ENCODE data around the gene TSPAN9.

Gene TSPAN9

DNA sequence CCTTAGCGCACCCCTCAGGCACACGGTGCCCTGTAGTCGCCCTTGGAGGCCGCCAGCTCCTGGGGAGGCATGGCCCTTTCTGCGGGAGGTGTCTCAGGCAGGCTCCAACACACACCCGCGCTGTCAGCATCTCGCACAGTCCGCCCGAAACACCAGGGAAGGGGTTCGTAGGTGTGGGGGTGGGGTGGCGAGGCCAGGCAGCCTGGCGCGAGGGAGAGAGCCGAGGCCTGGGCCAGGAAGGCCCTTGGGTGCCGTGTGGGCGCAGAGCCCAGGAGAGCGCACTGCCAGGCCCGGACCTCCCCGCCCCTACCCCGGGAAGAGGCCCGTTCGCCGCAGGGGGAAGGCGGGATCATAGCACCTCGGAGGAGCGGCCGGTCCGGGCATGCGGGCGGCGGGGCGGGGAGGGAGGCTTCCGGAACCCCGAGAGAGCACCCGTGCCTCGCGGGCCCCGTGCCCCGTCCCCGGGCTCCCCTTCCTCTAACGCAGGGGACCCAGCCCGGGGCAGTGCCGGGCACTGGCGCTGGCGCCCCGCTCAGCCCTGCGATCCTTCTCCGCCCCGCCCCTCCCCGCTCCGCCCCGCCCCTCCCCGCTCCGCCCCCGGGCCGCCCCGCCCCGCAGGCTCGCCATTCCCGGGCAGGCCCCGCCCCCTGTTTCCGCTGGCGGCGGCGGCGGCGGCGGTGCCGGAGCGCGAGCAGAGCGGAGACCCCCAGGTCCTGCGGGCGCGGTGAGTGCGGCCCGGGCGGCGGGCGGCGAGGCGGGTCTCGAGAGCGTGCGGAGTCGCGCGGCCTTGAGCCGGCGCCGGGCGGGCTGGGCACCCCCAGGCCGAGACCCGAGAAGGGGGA, at the start of gene TSPAN9:
TSS of gene TSPAN9 (plus strand) at position 650 of the 842 bp plus-strand sequence. CDS start 123,815 bp downstream, outside the sequence.
- Histone ChIP-seq H3K27me3 (ENCODE audit: insufficient read depth, poor library complexity, severe bottlenecking) (no peaks in the 10 kb centered on the region), H3K27ac (ENCODE audit: poor library complexity, severe bottlenecking) (peak within 1 kb of the TSS; percentile 56), H3K9me3 (ENCODE audit: severe bottlenecking) (no peaks in the 10 kb centered on the region), H3K4me3 (ENCODE audit: severe bottlenecking) (peak within 1 kb of the TSS; percentile 87), H3K36me3 (ENCODE audit: low read depth) (no peaks in the 10 kb centered on the region), H3K4me1 (ENCODE audit: insufficient read depth, poor library complexity, severe bottlenecking) (no peaks in the 10 kb centered on the region)
- ATAC-seq (ENCODE audit: low read depth) (peak; percentile 87), DNase-seq (ENCODE audit: low spot score) (peak; percentile 90)
- TF ChIP-seq, protein P1, sequence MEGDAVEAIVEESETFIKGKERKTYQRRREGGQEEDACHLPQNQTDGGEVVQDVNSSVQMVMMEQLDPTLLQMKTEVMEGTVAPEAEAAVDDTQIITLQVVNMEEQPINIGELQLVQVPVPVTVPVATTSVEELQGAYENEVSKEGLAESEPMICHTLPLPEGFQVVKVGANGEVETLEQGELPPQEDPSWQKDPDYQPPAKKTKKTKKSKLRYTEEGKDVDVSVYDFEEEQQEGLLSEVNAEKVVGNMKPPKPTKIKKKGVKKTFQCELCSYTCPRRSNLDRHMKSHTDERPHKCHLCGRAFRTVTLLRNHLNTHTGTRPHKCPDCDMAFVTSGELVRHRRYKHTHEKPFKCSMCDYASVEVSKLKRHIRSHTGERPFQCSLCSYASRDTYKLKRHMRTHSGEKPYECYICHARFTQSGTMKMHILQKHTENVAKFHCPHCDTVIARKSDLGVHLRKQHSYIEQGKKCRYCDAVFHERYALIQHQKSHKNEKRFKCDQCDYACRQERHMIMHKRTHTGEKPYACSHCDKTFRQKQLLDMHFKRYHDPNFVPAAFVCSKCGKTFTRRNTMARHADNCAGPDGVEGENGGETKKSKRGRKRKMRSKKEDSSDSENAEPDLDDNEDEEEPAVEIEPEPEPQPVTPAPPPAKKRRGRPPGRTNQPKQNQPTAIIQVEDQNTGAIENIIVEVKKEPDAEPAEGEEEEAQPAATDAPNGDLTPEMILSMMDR (IDR thresholded peaks at IDR 0.05; ENCODE audit: poor library complexity, severe bottlenecking), result no peak

- no peak overlapping the region for H3K27ac ChIP-seq (ENCODE audit: poor library complexity, severe bottlenecking)
- peaks cover 47% of the 10 kb centered on the region for H3K36me3 ChIP-seq (ENCODE audit: low read depth)
- no peaks in the 10 kb centered on the region for H3K4me1 ChIP-seq (ENCODE audit: insufficient read depth, poor library complexity, severe bottlenecking)
- no peak for DNase-seq (ENCODE audit: low spot score)
- no peak overlapping the region for H3K4me3 ChIP-seq (ENCODE audit: severe bottlenecking)
- TF ChIP-seq, protein P1 (IDR thresholded peaks at IDR 0.05; ENCODE audit: poor library complexity, severe bottlenecking), result no peak
- H3K27me3 ChIP-seq (ENCODE audit: insufficient read depth, poor library complexity, severe bottlenecking), result no peaks in the 10 kb centered on the region
- H3K9me3 ChIP-seq (ENCODE audit: severe bottlenecking), result no peaks in the 10 kb centered on the region
- no peak for ATAC-seq (ENCODE audit: low read depth)
Measured at GRCh38 chr12:3028108-3028507, 49.1 kb upstream of the TSPAN9 start.

- Histone ChIP-seq H3K27ac (ENCODE audit: poor library complexity, severe bottlenecking) (no peak overlapping the region), H3K36me3 (ENCODE audit: low read depth) (peaks cover 30% of the 10 kb centered on the region), H3K4me1 (ENCODE audit: insufficient read depth, poor library complexity, severe bottlenecking) (no peaks in the 10 kb centered on the region), H3K9me3 (ENCODE audit: severe bottlenecking) (no peaks in the 10 kb centered on the region), H3K4me3 (ENCODE audit: severe bottlenecking) (no peak overlapping the region), H3K27me3 (ENCODE audit: insufficient read depth, poor library complexity, severe bottlenecking) (no peaks in the 10 kb centered on the region)
- ATAC-seq (ENCODE audit: low read depth) (no peak), DNase-seq (ENCODE audit: low spot score) (peak; percentile 65)
- TF ChIP-seq, protein P1 (IDR thresholded peaks at IDR 0.05; ENCODE audit: poor library complexity, severe bottlenecking), result no peak
Measured at GRCh38 chr12:3030821-3031429, 46.3 kb upstream of the TSPAN9 start.

DNA sequence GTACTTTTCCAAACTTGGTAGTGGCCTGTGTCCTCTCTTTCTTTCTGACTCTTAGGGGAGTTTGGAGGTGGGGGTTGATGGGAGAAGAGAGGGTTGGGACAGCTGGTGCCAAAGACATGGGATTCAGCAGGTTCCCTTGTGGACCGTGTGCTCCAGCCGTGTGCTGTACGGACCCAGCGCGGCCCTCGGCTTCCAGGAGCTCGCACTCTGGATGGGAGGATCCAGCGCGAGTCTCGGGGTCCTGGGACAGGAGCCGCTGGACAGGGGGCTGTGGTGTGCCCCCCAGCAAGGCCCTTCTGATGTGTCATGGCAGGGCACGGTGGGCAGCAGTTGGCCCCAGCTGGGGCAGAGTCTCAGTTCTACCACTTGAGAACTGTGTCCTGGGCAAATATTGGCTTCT, 45.0 kb upstream of the TSPAN9 start:
- TF ChIP-seq, protein P1 (IDR thresholded peaks at IDR 0.05; ENCODE audit: poor library complexity, severe bottlenecking), result no peak
- H3K27ac ChIP-seq (ENCODE audit: poor library complexity, severe bottlenecking), result no peak overlapping the region
- H3K27me3 ChIP-seq (ENCODE audit: insufficient read depth, poor library complexity, severe bottlenecking), result no peaks in the 10 kb centered on the region
- no peak overlapping the region for H3K4me3 ChIP-seq (ENCODE audit: severe bottlenecking)
- H3K9me3 ChIP-seq (ENCODE audit: severe bottlenecking), result no peaks in the 10 kb centered on the region
- H3K4me1 ChIP-seq (ENCODE audit: insufficient read depth, poor library complexity, severe bottlenecking), result no peaks in the 10 kb centered on the region
- ATAC-seq (ENCODE audit: low read depth), result no peak
- DNase-seq (ENCODE audit: low spot score), result peak; percentile 68
- H3K36me3 ChIP-seq (ENCODE audit: low read depth), result peaks cover 18% of the 10 kb centered on the region
